ENCODE results near the gene TEX2. TPM values are rescaled to one million over a fixed set of nuclear protein-coding genes. Genes with fewer than 3 reads are reported as not detected.

TEX2 gene
- total and polyA plus RNA-seq, 2 donors (not counting 3 experiments of a cell fraction or from before 2014, with no cell fraction given), result 13.3 to 25.8 TPM

DNA sequence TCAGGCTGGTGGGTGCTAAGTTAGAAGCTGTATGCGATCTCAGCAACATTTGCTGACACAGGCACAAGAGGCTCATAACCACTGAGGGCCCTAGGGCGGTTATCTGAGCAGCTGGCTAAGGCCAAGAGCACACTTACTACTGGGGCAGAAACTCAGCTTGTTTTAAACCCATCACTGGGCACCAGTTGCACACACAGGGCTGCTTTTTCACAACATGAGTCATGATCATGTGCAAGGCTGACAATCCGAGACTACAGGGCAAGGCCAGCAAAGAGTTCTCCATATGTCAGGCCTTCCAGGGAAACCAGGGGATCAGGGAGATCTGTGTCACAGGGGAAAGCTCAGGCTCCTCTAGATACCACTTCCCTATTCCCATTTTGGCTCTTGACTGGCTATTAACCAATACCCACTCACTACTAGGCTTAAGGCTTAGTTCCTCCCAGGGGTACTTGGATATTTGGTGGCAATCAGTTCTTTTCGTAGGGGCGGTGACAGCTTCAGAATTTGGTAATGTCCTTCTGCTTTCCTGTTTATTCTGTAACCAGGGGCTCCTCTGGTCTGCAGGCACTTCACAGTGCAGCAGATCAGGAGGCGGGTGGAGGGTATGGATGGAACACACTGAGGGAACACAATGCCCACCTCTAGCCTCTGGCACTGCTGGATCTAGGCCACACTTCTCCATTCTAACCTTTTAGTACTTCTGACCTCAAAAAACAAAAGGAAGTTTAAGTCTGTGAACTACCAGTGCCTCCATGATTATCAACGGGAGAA is 88.2 kb downstream of the TEX2 start:
- ChIA-PET CTCF (interaction anchor here (0.7 to 1.8 kb wide), 3 partner anchors 29 to 107 kb away, joined by 3 to 9 read pairs (median 4); no protein-coding TSS in a partner anchor), POLR2A (no interaction called here)
- intact Hi-C loops (cut with micrococcal nuclease) (loop anchor here (5.0 kb wide), 1 partner anchor 87 kb away; the partner anchor contains the start of gene TEX2), dilution Hi-C loops (cut with MboI; ENCODE audit: extremely low pct_ligation_motif_present, low sequenced_read_pairs) (no loop called here)
- no TSS peak for BruUV-seq (replicated peaks)
- no peak for TF ChIP-seq EZH2 (IDR thresholded peaks at IDR 0.05; ENCODE audit: borderline replicate concordance, low read depth, low read length, severe bottlenecking)
- peak; percentile 26 for TF ChIP-seq JUN (IDR thresholded peaks at IDR 0.05; ENCODE audit: borderline replicate concordance, insufficient read depth, insufficient read length, low read depth)
- peak; percentile 29 for TF ChIP-seq FOS (IDR thresholded peaks at IDR 0.05; ENCODE audit: borderline replicate concordance, insufficient read depth, low read length)
- no peak for TF ChIP-seq MYC (IDR thresholded peaks at IDR 0.05; ENCODE audit: low read depth, low read length)
- peak; percentile 87 for FAIRE-seq
- Histone ChIP-seq H2AFZ (ENCODE audit: low read depth, low read length) (no peak overlapping the region), H3K9ac (replicated peaks; ENCODE audit: extremely low read depth, insufficient read depth, low read length) (no peak overlapping the region), H3K79me2 (ENCODE audit: control insufficient read depth, insufficient read depth, low read length) (no peaks in the 10 kb centered on the region), H4K20me1 (replicated peaks; ENCODE audit: control insufficient read depth, extremely low read depth, insufficient read depth, low read length) (no peaks in the 10 kb centered on the region), H3K4me1 (ENCODE audit: control insufficient read depth, extremely low read depth, insufficient read depth, low read length) (peaks cover 40% of the 10 kb centered on the region), H3K27me3 (ENCODE audit: control insufficient read depth in 2 of 2, insufficient read depth in 2 of 2, low read length in 2 of 2) (no peaks in the 10 kb centered on the region), H3K4me2 (ENCODE audit: insufficient read depth, low read length) (no peak overlapping the region), H3K4me3 (replicated peaks in 1 of 3; ENCODE audit: insufficient read depth in 1 of 3, low read depth in 1 of 3, low read length in 3 of 3) (no peak overlapping the region), H3K9me1 (replicated peaks; ENCODE audit: control insufficient read depth, extremely low read depth, insufficient read depth, low read length) (no peaks in the 10 kb centered on the region), H3K9me3 (replicated peaks; ENCODE audit: control insufficient read depth, insufficient read depth, low read length) (no peaks in the 10 kb centered on the region), H3K27ac (ENCODE audit: insufficient read depth, low read depth, low read length) (peak overlapping the region; percentile 19), H3K36me3 (ENCODE audit: control insufficient read depth in 2 of 2, extremely low read depth in 1 of 2, insufficient read depth in 2 of 2, low read length in 2 of 2) (peaks cover 0 to 4% of the 10 kb centered on the region in 2 experiments)
- peak; percentile 67 for DNase-seq (ENCODE audit: low read depth, low spot score)

DNA sequence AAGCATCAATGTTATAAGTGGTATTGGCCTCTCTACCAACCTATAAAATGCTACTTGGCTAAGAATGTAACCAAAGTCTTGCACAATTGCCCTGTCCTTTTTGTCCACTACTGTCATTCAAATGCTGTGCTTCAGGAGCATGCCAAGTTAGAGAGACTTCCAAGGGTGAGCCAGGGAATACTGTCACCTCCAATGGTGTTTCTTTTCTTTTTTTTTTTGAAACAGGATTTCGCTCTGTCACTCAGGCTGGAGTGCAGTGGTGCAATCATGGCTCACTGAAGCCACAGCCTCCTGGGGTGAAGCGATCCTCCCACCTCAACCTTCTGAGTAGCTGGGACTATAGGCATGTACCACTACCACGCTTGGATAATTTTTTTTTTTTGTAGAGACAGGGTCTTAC is 89.4 kb downstream of the TEX2 start:
- DNase-seq (ENCODE audit: low read depth, low spot score) (no peak), FAIRE-seq (no peak)
- no peaks in the 10 kb centered on the region for H3K79me2 ChIP-seq (ENCODE audit: control insufficient read depth, insufficient read depth, low read length)
- dilution Hi-C loops (cut with MboI; ENCODE audit: extremely low pct_ligation_motif_present, low sequenced_read_pairs), result no loop called here
- H3K27me3 ChIP-seq (ENCODE audit: control insufficient read depth in 2 of 2, insufficient read depth in 2 of 2, low read length in 2 of 2), result no peaks in the 10 kb centered on the region
- H3K9me1 ChIP-seq (replicated peaks; ENCODE audit: control insufficient read depth, extremely low read depth, insufficient read depth, low read length), result no peaks in the 10 kb centered on the region
- H3K27ac ChIP-seq (ENCODE audit: insufficient read depth, low read depth, low read length), result peak overlapping the region; percentile 84
- no TSS peak for BruUV-seq (replicated peaks)
- H3K4me3 ChIP-seq (replicated peaks in 1 of 3; ENCODE audit: insufficient read depth in 1 of 3, low read depth in 1 of 3, low read length in 3 of 3), result no peak overlapping the region
- no peaks in the 10 kb centered on the region for H3K9me3 ChIP-seq (replicated peaks; ENCODE audit: control insufficient read depth, insufficient read depth, low read length)
- H2AFZ ChIP-seq (ENCODE audit: low read depth, low read length), result no peak overlapping the region
- POLR2A ChIA-PET, result interaction anchor here (3.3 kb wide), 1 partner anchor 28 kb away, joined by 13 read pairs; no protein-coding TSS in a partner anchor
- H4K20me1 ChIP-seq (replicated peaks; ENCODE audit: control insufficient read depth, extremely low read depth, insufficient read depth, low read length), result no peaks in the 10 kb centered on the region
- no peak overlapping the region for H3K4me2 ChIP-seq (ENCODE audit: insufficient read depth, low read length)
- intact Hi-C loops (cut with micrococcal nuclease), result loop anchor here (2.0 to 5.0 kb wide), 3 partner anchors 89 to 111 kb away; partner anchors contain the start of gene TEX2
- H3K9ac ChIP-seq (replicated peaks; ENCODE audit: extremely low read depth, insufficient read depth, low read length), result no peak overlapping the region
- H3K4me1 ChIP-seq (ENCODE audit: control insufficient read depth, extremely low read depth, insufficient read depth, low read length), result peaks cover 37% of the 10 kb centered on the region
- H3K36me3 ChIP-seq (ENCODE audit: control insufficient read depth in 2 of 2, extremely low read depth in 1 of 2, insufficient read depth in 2 of 2, low read length in 2 of 2), result peaks cover 0 to 4% of the 10 kb centered on the region in 2 experiments
- TF ChIP-seq EZH2 (IDR thresholded peaks at IDR 0.05; ENCODE audit: borderline replicate concordance, low read depth, low read length, severe bottlenecking) (no peak), GATA2 (IDR thresholded peaks at IDR 0.05; ENCODE audit: insufficient read depth, insufficient read length, low read depth, low read length) (no peak), POLR2A (IDR thresholded peaks at IDR 0.05; ENCODE audit: low read depth, low read length) (no peak), FOS (IDR thresholded peaks at IDR 0.05; ENCODE audit: borderline replicate concordance, insufficient read depth, low read length) (no peak), JUN (IDR thresholded peaks at IDR 0.05; ENCODE audit: borderline replicate concordance, insufficient read depth, insufficient read length, low read depth) (no peak), MYC (IDR thresholded peaks at IDR 0.05; ENCODE audit: low read depth, low read length) (no peak), POLR2AphosphoS5 (IDR thresholded peaks at IDR 0.05; ENCODE audit: insufficient read depth, low read depth, low read length) (no peak)
- TF ChIP-seq, protein P1, sequence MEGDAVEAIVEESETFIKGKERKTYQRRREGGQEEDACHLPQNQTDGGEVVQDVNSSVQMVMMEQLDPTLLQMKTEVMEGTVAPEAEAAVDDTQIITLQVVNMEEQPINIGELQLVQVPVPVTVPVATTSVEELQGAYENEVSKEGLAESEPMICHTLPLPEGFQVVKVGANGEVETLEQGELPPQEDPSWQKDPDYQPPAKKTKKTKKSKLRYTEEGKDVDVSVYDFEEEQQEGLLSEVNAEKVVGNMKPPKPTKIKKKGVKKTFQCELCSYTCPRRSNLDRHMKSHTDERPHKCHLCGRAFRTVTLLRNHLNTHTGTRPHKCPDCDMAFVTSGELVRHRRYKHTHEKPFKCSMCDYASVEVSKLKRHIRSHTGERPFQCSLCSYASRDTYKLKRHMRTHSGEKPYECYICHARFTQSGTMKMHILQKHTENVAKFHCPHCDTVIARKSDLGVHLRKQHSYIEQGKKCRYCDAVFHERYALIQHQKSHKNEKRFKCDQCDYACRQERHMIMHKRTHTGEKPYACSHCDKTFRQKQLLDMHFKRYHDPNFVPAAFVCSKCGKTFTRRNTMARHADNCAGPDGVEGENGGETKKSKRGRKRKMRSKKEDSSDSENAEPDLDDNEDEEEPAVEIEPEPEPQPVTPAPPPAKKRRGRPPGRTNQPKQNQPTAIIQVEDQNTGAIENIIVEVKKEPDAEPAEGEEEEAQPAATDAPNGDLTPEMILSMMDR (IDR thresholded peaks at IDR 0.05; ENCODE audit: extremely low read depth in 1 of 2, insufficient read depth in 1 of 2, low read depth in 1 of 2, low read length in 2 of 2), result no peak
- TF ChIP-seq, protein P2, sequence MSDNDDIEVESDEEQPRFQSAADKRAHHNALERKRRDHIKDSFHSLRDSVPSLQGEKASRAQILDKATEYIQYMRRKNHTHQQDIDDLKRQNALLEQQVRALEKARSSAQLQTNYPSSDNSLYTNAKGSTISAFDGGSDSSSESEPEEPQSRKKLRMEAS (IDR thresholded peaks at IDR 0.05; ENCODE audit: insufficient read depth, insufficient read length), result no peak
- CTCF ChIA-PET, result interaction anchor here (1.5 to 3.3 kb wide), 6 partner anchors 21 to 145 kb away, joined by 3 to 26 read pairs (median 13); no protein-coding TSS in a partner anchor

Data from endothelial cell of umbilical vein (primary cell).